Jurkat, Clone E6-1 (cell line): Measurements from ENCODE around the gene AOX1. TPM values are rescaled to one million over a fixed set of nuclear protein-coding genes. Genes with fewer than 3 reads are reported as not detected.
A peak's percentile ranks its signal among the peaks of the same experiment; 100 is the strongest.
"Not testable (repeated sequence)": the region's sequence is repeated elsewhere in the genome, so short reads cannot be mapped to it uniquely, and the experiment has no call there.

Experiments
- DNase-seq: peaks from one replicate; pipeline ENCODE4 v3.0.0-alpha.2; 2011; ENCODE audit warnings: low read depth, low spot score
- H3K4me3 ChIP-seq: 2 replicates; pipeline ENCODE4 v1.5.1; 2011; ENCODE audit warnings: mild to moderate bottlenecking, low read length, control low read depth, moderate library complexity
- polyA plus RNA-seq: library from polyadenylated mRNA; unstranded; fragments of >200 nt; gene quantifications from one replicate; pipeline ENCODE4 v1.2.1, GENCODE V29; 2012; ENCODE audit warnings: missing spikeins; ENCODE audit not compliant: insufficient read length, insufficient read depth

The AOX1 gene
- polyA plus RNA-seq = not detected

DNA sequence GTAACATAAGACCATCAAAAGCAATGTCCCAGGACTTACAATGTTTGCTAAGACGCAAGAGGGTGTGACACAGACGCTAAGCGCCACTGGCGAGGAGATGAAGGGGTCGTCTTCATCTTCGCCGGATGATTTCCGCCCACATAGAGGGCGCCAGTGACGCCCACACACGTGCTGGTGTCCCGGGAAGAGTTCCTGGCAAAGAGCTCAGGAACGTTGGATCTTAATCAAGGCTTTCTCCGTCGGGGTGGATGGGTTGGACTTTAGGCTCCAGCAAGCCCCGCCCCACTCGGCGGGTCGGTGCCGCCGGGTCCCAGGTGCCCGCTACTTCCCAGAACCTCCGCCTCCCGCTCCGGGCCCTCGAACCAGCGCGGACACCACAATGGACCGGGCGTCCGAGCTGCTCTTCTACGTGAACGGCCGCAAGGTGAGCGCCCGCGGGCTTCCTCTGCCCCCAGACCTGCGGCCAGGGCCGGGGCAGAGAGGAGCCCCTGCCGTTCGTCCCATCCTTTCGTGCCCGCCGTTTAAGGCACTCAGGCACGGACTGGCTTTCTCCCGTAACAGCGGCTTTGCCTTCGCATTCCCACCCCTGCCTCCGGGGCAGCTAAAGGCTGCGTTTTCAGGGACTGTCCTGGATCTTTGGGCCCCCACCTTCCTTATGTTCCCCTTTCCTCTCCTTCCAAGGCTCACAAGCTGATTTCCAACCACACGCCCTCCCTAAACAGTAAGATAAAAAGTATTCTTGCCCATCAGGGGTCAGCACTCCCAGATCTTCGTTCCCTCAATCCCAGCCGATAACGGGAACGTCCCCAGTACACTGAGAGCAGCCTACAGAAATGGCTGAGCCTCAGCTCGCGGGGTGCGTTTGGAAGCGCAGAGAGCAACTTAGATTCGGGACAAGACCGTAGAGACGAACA is at the start of gene AOX1:
Gene AOX1, plus strand, starts transcription at position 285 of the 914 bp plus-strand sequence. Its CDS starts 95 bp downstream, at position 380.
- H3K4me3 ChIP-seq = no peak within 1 kb of the TSS
- no peak for DNase-seq

DNA sequence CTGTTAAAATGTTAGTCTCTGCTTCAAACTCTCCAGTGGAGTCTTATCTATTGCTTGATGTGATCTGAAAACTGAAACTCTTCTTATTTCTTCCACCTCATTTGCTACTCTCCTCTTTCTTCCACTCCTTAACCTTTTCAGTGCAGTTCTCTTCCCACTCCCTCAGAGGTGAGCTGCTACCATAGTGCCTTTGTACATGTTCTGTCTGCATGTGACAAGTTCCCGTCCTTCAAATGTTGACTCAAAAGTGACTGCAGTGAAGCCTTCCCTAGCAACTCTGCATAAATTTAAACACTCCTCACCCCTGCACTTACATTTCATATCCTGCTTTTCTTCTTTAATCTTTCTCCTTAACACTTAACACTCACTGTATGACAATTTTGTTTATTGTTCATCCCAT is 47.7 kb upstream of the AOX1 start:
- no peak overlapping the region for H3K4me3 ChIP-seq
- no peak for DNase-seq

- DNase-seq = no peak
These were observed 45.0 kb upstream of the AOX1 start for GRCh38 chr2:200540793-200541192.

GRCh38 chr2:200566596-200566995 is 19.2 kb upstream of the AOX1 start:
- DNase-seq, H3K4me3 ChIP-seq: not testable (repeated sequence)

More at GRCh38 chr2:200540793-200541192, 45.0 kb upstream of the AOX1 start:
- no peak overlapping the region for H3K4me3 ChIP-seq

DNA sequence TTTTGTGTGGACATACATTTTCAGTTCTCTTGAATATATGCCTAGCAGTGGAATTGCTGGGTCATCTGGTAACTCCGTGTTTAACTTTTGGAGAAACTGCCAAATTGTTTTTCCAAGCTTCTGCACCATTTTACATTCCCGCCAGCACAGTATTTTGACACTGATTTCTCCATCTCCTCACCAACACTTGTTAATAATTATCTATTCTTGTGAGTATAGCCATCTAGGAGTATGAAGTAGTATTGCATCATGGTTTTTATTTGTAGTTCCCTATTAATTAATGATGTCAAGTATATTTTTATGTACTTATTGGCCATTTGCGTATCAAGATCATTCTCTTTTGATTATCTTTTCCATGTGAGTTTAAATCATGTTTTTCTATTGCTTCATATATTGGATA is 17.9 kb upstream of the AOX1 start:
- no peak for DNase-seq
- H3K4me3 ChIP-seq = no peak overlapping the region

DNA sequence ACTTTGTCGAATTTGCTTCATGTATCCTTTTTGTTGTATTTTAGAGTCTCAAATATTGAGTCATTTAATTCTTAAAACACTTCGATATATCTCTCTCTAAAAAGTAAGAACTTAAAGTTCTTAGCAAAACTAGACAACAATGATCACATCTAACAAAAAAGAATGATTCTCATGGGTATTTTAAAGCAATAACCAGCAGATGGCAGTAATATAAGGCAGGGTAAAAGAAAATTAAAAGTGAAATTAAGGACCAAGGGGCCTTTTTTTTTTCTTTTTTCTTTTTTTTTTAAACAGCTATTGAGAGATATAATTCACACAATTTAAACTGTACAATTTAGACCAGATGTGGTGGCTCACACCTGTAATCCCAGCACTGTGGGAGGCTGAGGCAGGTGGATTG is 9.9 kb upstream of the AOX1 start:
- peak; percentile 23 for DNase-seq
- no peak overlapping the region for H3K4me3 ChIP-seq

GRCh38 chr2:200577027-200577426 is 8.8 kb upstream of the AOX1 start:
- no peak for DNase-seq
- no peak overlapping the region for H3K4me3 ChIP-seq

GRCh38 chr2:200578778-200579177 is 7.0 kb upstream of the AOX1 start:
- DNase-seq = peak; percentile 31
- H3K4me3 ChIP-seq = no peak overlapping the region

DNA sequence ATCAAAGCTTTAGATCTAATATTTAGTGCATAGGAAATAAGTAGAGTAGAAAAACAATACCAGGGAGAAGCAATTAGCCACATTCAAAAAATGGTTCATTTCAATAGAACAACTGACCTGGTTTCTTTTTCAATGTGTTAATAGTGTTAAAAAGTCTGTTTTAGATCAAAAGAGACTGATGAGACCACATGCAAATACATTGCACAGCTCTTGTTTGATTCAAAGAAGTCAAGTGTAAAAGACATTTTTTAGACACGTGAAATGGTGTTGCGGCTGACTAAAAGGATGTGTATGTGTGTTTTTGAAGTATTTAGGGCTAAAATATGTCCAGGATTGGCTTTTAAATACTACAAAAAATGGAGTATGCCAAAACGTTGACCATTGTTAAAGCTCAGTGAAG is 1.2 kb upstream of the AOX1 start:
- no peak for DNase-seq
- H3K4me3 ChIP-seq = no peak overlapping the region

DNA sequence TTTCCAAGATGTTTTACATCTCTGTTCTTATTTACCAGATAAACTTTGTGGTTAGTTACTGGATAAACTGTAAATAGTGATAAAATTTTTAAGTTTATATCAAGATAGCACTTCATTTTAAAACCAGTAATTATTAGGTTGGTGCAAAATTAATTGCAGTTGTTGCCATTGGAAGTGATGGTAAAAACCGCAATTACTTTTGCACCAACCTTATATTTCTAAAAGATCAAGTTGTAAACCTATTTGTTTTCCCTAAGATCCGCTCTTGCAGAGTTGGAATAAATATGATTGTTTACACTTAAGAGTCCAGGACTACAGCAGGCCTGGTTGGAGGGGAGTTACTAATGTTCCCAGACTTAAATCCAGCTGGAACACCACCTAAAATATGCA is 479 bp upstream of the AOX1 start:
- H3K4me3 ChIP-seq = no peak overlapping the region
- DNase-seq = no peak

DNA sequence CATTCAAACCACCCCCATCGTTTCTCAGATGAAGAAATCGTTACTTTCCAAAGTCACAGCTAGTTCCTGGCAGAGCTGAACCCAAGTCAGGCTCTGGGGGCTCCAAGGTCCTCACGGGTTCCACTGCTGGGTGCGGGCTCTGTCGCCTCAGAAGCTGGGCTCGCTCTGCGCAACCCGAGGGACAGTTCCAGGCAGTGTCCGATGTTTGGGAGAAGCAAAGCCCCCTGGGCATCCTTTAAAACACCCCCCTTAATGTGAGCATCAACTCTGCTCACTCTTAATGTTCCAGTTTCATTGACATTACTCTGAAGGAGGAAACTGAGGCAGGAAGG is 796 bp downstream of the AOX1 start:
- no peak overlapping the region for H3K4me3 ChIP-seq
- DNase-seq = no peak

DNA sequence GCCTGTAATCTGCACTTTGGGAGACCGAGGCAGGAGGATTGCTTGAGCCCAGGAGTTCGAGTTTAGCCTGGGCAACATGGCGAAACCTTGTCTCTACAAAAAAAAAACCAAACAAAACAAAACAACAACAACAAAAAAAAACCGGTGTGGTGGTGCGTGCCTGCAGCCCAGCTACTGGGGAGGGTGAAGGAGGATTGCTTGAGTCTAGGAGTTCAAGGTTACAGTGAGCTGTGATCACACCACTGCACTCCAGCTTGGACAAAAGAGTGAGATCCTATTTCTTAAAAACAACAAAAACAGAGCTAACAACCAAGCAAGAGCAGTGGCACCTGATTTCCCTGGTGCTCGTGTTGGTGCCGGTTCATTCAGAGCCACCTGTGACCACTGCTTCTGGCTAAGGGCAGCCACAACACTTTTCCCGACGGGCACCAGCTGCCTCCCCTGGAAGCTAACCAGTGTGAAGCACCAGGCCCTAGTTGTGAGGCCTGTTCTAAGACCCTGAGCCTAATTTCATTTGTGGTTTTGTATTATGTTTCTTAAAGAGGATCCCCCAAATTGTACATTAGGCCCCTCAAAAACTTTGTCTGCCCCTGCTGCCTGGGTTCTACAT is 1.3 kb downstream of the AOX1 start:
- no peak overlapping the region for H3K4me3 ChIP-seq
- no peak for DNase-seq

DNA sequence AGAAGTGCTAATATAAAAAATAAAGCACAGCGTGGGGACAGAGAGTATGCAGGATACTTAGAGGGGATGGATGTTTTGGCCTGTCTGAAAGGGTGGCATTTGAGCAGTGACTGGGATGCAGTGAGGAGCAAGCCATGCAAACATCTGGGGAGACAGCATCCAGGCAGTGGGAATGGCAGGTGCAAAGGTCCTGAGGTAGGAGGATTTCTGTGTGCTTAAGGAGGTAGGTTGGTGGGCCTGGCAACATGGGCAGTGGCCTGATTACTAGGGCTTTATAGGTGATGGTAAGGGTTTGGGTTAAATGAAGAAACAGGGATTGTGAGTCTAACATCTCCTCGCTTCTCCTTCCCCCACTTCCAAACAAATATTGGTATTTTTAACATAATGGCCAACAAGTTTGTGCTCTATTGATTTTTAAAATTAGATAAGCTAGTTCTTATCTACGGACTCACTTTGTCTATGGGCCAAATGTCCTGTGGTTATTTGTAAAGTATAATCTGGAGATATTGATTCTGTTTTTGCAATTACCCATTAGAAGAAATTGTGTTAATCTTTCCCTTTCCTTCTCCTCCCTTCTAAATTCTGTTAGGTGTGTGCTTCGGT is 2.4 kb downstream of the AOX1 start:
- no peak overlapping the region for H3K4me3 ChIP-seq
- no peak for DNase-seq

DNA sequence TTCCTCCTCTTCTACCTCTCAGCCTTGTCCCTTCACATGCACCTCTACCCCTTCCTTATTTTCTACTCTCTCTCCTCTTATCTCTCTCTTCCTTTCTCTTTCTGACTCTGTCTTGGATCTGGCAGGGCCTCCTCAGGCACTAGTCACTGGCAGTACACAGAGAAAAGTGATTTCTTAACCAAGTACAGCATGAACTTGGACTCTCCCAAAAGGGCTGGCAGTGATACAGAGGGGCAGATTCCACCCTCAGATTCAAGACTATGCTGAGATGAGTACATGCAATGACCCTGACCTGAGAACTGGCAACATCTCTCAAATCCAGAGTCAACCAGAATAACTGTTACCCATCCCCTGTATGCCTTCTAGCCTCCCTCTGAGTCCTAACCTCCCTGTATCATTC is 4.3 kb downstream of the AOX1 start:
- no peak overlapping the region for H3K4me3 ChIP-seq
- no peak for DNase-seq

GRCh38 chr2:200591308-200591707 is 5.5 kb downstream of the AOX1 start:
- no peak overlapping the region for H3K4me3 ChIP-seq
- no peak for DNase-seq

DNA sequence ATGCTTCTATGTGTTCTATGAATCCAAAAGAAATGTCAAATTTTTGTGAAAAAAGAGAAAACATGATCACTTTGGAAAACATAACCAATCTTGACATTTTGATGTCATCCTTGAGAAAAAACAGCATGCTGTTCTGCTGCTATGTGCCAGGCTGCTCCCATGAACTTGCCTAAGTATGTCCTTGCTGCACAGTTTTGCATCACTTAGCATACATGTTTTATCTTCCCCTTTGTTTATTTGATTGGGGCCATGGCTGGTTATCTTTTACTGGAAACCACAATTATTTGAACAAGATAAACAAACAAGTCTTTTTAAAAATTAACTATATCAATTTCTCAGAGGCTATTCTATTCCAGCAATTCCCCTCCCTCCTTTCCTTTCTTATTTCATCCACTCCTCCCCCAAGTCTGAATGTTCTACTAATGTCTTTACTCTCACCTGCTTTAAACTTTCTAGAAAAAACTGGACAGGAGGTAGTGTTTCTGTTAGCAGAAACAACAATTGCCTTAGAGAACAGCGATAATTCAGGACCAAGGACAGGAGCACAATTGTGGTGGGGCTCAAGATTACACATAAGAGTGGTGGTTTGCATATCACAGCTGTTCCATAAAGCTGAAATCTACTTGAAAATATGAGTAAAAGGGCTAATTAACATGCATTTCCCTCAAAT is 6.7 kb downstream of the AOX1 start:
- peak; percentile 44 for DNase-seq

DNA sequence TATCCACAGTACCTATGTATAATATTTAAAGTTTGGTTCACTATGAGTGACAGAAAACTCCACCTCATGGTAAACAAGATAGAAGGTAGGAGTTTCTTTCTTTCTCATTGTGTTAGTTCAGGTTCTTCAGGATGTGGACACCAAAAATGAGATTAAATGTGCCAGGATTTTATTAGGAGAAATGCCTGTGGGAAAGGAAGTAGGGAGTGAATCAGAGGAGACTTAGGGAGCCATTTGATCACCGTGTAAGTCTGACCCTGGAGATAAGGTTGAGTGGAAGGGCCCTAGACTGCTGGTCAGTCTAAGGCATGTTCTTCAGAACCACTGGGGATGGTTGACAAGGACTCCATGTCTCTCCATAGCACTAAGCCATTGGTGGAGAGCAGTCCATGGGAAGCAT is 8.1 kb downstream of the AOX1 start:
- no peak for DNase-seq
- H3K4me3 ChIP-seq = no peak overlapping the region

More for the DNA sequence above, 6.7 kb downstream of the AOX1 start:
- H3K4me3 ChIP-seq = no peak overlapping the region

DNA sequence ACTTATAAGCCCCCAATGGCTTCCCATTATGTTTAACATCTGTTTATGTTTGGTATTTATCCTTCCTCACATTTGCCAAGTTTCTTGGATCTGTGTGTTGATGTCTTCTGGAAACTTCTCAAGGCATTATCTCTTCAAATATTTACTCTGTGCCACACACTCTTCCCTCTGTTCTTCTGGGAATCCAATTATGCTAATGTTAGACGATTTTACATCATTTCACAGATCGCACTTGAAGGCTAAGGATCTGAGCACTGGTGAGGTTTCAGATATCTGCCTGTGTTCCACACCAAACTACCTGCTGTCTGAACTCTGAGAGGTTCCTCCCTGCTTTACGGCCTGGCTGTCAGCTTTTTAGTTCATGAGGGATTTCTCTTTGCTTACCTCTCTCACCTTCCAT is 10.1 kb downstream of the AOX1 start:
- H3K4me3 ChIP-seq = no peak overlapping the region
- DNase-seq = no peak

DNA sequence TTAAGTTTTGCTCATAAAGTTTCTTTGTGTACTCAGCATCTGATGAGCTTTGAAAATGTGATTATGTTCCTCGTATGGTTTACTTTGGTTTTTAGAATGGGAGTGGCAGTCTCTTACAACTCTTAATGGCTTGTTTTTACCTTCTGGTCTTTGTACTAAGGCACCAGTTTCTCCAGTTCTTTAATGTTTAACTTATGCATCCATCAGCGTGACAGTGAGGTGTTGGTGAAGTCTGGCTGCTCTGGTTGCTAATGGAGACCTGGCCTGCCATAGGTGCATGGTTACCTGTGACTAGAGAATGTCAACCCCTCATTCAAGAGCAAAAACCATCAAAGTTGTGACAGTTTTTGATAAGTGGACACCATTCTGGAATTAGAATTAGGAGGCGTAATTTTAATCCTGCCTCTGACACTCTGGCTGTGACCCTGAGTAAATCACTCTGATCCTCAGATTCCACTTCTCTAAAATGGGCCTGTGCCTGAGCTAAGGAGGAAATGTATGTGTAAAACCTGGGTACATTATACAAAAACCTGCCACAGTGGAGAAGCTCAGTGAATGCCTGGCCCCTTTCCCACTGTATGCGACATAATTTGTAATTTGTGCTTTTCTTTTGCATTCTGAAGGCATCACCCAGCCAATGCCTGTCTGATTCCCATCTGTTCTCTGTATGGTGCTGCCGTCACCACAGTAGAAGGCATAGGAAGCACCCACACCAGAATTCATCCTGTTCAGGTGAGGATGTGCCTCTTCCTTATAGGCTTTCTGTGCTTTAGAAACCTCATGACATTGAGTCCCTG is 11.2 kb downstream of the AOX1 start:
- DNase-seq = no peak
- no peak overlapping the region for H3K4me3 ChIP-seq
